Measurements from ENCODE around the gene UBE2V1.

The UBE2V1 gene

GRCh38 chr20:50097843-50098242 lies 15.1 kb downstream of the UBE2V1 start:
- Histone ChIP-seq H3K9me3 (ENCODE audit: severe bottlenecking) (no peaks in the 10 kb centered on the region), H3K27ac (no peak overlapping the region), H3K27me3 (ENCODE audit: insufficient read depth, low read depth, severe bottlenecking) (no peaks in the 10 kb centered on the region), H3K36me3 (peaks cover 46% of the 10 kb centered on the region), H3K4me3 (ENCODE audit: low read depth, low read length) (no peak overlapping the region)
- no peak for DNase-seq
- no peak for TF ChIP-seq CTCF (IDR thresholded peaks at IDR 0.05; ENCODE audit: low read depth, low read length)

GRCh38 chr20:50096237-50096636 lies 16.7 kb downstream of the UBE2V1 start:
- Histone ChIP-seq H3K9me3 (ENCODE audit: severe bottlenecking) (no peaks in the 10 kb centered on the region), H3K27ac (no peak overlapping the region), H3K27me3 (ENCODE audit: insufficient read depth, low read depth, severe bottlenecking) (no peaks in the 10 kb centered on the region), H3K4me3 (ENCODE audit: low read depth, low read length) (no peak overlapping the region), H3K36me3 (peaks cover 38% of the 10 kb centered on the region)
- DNase-seq = no peak
- no peak for TF ChIP-seq CTCF (IDR thresholded peaks at IDR 0.05; ENCODE audit: low read depth, low read length)

GRCh38 chr20:50095476-50096078 lies 17.4 kb downstream of the UBE2V1 start:
- no peak overlapping the region for H3K4me3 ChIP-seq (ENCODE audit: low read depth, low read length)
- H3K9me3 ChIP-seq (ENCODE audit: severe bottlenecking) = no peaks in the 10 kb centered on the region
- no peaks in the 10 kb centered on the region for H3K27me3 ChIP-seq (ENCODE audit: insufficient read depth, low read depth, severe bottlenecking)
- peaks cover 40% of the 10 kb centered on the region for H3K36me3 ChIP-seq
- TF ChIP-seq CTCF (IDR thresholded peaks at IDR 0.05; ENCODE audit: low read depth, low read length) = no peak
- no peak for DNase-seq
- H3K27ac ChIP-seq = no peak overlapping the region

GRCh38 chr20:50094522-50094921 lies 18.4 kb downstream of the UBE2V1 start:
- H3K4me3 ChIP-seq (ENCODE audit: low read depth, low read length) = no peak overlapping the region
- H3K27me3 ChIP-seq (ENCODE audit: insufficient read depth, low read depth, severe bottlenecking) = no peaks in the 10 kb centered on the region
- TF ChIP-seq CTCF (IDR thresholded peaks at IDR 0.05; ENCODE audit: low read depth, low read length) = no peak
- no peak overlapping the region for H3K27ac ChIP-seq
- no peak for DNase-seq
- H3K36me3 ChIP-seq = peaks cover 41% of the 10 kb centered on the region
- H3K9me3 ChIP-seq (ENCODE audit: severe bottlenecking) = no peaks in the 10 kb centered on the region

GRCh38 chr20:50093240-50093639 lies 19.7 kb downstream of the UBE2V1 start:
- H3K27ac ChIP-seq = no peak overlapping the region
- no peak overlapping the region for H3K4me3 ChIP-seq (ENCODE audit: low read depth, low read length)
- no peaks in the 10 kb centered on the region for H3K27me3 ChIP-seq (ENCODE audit: insufficient read depth, low read depth, severe bottlenecking)
- no peak for TF ChIP-seq CTCF (IDR thresholded peaks at IDR 0.05; ENCODE audit: low read depth, low read length)
- DNase-seq = no peak
- H3K36me3 ChIP-seq = peaks cover 41% of the 10 kb centered on the region
- no peaks in the 10 kb centered on the region for H3K9me3 ChIP-seq (ENCODE audit: severe bottlenecking)

GRCh38 chr20:50092436-50092835 lies 20.5 kb downstream of the UBE2V1 start:
- no peaks in the 10 kb centered on the region for H3K9me3 ChIP-seq (ENCODE audit: severe bottlenecking)
- no peak overlapping the region for H3K27ac ChIP-seq
- no peak for TF ChIP-seq CTCF (IDR thresholded peaks at IDR 0.05; ENCODE audit: low read depth, low read length)
- H3K4me3 ChIP-seq (ENCODE audit: low read depth, low read length) = no peak overlapping the region
- peaks cover 41% of the 10 kb centered on the region for H3K36me3 ChIP-seq
- H3K27me3 ChIP-seq (ENCODE audit: insufficient read depth, low read depth, severe bottlenecking) = no peaks in the 10 kb centered on the region
- DNase-seq = no peak

Data from WERI-Rb-1 (cell line).